HepG2 (cell line): ENCODE data around the gene ATP6V0E1. TPM values are rescaled to one million over a fixed set of nuclear protein-coding genes. Genes with fewer than 3 reads are reported as not detected.

Experiments used
- ARID2 ChIP-seq: sonication (generic); formaldehyde crosslinking; IDR thresholded peaks from 2 replicates; pipeline ENCODE4 v1.8.1; 2022; ENCODE audit warnings: mild to moderate bottlenecking, missing genetic modification reagents, borderline replicate concordance
- CREB1 ChIP-seq, 2 experiments: fragments of 450-650 bp in 1 of 2; IDR thresholded peaks; 2 replicates each; pipeline ENCODE4 v1.6.1; 2016 to 2017; ENCODE audit warnings: control low read depth in 1 of 2, mild to moderate bottlenecking in 1 of 2, missing compliant biosample characterization in 1 of 2, missing genetic modification characterization in 1 of 2
- DR1 ChIP-seq: sonication (generic); formaldehyde crosslinking; IDR thresholded peaks from 2 replicates; pipeline ENCODE4 v1.8.0; 2021; ENCODE audit warnings: mild to moderate bottlenecking, missing genetic modification reagents, inconsistent platforms
- FOSL2 ChIP-seq: sonication (generic); formaldehyde crosslinking; IDR thresholded peaks from 2 replicates; pipeline ENCODE4 v1.4.0; 2020; ENCODE audit warnings: missing genetic modification reagents
- FOXA3 ChIP-seq: IDR thresholded peaks from 2 replicates; pipeline ENCODE4 v1.6.1; 2016; ENCODE audit warnings: missing genetic modification reagents, missing compliant biosample characterization
- FOXK1 ChIP-seq: sonication (generic); formaldehyde crosslinking; IDR thresholded peaks from 2 replicates; pipeline ENCODE4 v1.4.0; 2020; ENCODE audit warnings: low read depth, missing genetic modification reagents, borderline replicate concordance
- GATAD1 ChIP-seq: IDR thresholded peaks from 2 replicates; pipeline ENCODE4 v1.6.1; 2016; ENCODE audit warnings: missing genetic modification reagents, missing compliant biosample characterization
- GATAD2A ChIP-seq: IDR thresholded peaks from 2 replicates; pipeline ENCODE4 v1.6.1; 2016
- KAT8 ChIP-seq: IDR thresholded peaks from 2 replicates; pipeline ENCODE4 v1.6.1; 2016; ENCODE audit warnings: missing genetic modification reagents, missing compliant biosample characterization
- MAFF ChIP-seq: IDR thresholded peaks from 2 replicates; pipeline ENCODE4 v1.6.1; 2011; ENCODE audit warnings: low read depth, low read length, improper control_type of control experiment
- POGZ ChIP-seq: sonication (generic); formaldehyde crosslinking; IDR thresholded peaks from 2 replicates; pipeline ENCODE4 v1.4.0; 2020; ENCODE audit warnings: mild to moderate bottlenecking, missing genetic modification reagents
- SOX5 ChIP-seq: IDR thresholded peaks from 2 replicates; pipeline ENCODE4 v1.6.1; 2016; ENCODE audit warnings: borderline replicate concordance
- SOX6 ChIP-seq, 2 experiments: fragments of 450-650 bp in 1 of 2; sonication (generic) in 1 of 2; formaldehyde crosslinking in 1 of 2; IDR thresholded peaks; 2 replicates each; pipeline versions ENCODE4 v1.4.0 to v1.6.1; 2017 to 2020; ENCODE audit warnings: antibody characterized with exemption in 1 of 2, mild to moderate bottlenecking in 1 of 2, missing genetic modification reagents in 1 of 2
- TBX2 ChIP-seq: sonication (generic); formaldehyde crosslinking; IDR thresholded peaks from 2 replicates; pipeline ENCODE4 v1.5.0; 2020; ENCODE audit warnings: missing genetic modification reagents, mild to moderate bottlenecking, borderline replicate concordance
- YEATS2 ChIP-seq: sonication (generic); formaldehyde crosslinking; IDR thresholded peaks from 2 replicates; pipeline ENCODE4 v1.4.0; 2020; ENCODE audit warnings: missing genetic modification reagents, borderline replicate concordance
- ZBTB1 ChIP-seq: sonication (generic); formaldehyde crosslinking; IDR thresholded peaks from 2 replicates; pipeline ENCODE4 v1.4.0; 2020; ENCODE audit warnings: missing genetic modification reagents, borderline replicate concordance
- ZMYM3 ChIP-seq: sonication (generic); formaldehyde crosslinking; IDR thresholded peaks from 2 replicates; pipeline ENCODE4 v1.5.1; 2020; ENCODE audit warnings: mild to moderate bottlenecking, missing genetic modification reagents
- ZNF234 ChIP-seq: sonication (generic); formaldehyde crosslinking; conservative IDR thresholded peaks from 2 replicates; pipeline ENCODE4 v1.5.1; 2020; ENCODE audit warnings: mild to moderate bottlenecking, missing genetic modification reagents
- ZNF720 ChIP-seq: sonication (generic); formaldehyde crosslinking; IDR thresholded peaks from 2 replicates; pipeline ENCODE4 v1.4.0; 2020; ENCODE audit warnings: missing genetic modification reagents
- ZNF737 ChIP-seq: sonication (generic); formaldehyde crosslinking; IDR thresholded peaks from 2 replicates; pipeline ENCODE4 v1.5.0; 2020; ENCODE audit warnings: missing genetic modification reagents, mild to moderate bottlenecking, borderline replicate concordance
- ZNF792 ChIP-seq: IDR thresholded peaks from 2 replicates; pipeline ENCODE4 v1.6.1; 2016
- polyA plus RNA-seq, 8 experiments: library from polyadenylated mRNA; depleted of rRNA in 3 of 8; stranded (reverse) in 7 of 8; unstranded in 1 of 8; fragments of >200 nt; fragmentation: Illumina TruSeq in 4 of 8; extraction: Trizol in 4 of 8; gene quantifications; 2 replicates each; pipeline versions ENCODE4 v1.2.1 to v1.2.3, GENCODE V29; 2011 to 2016; ENCODE audit warnings: low read depth in 4 of 8, missing spikeins in 1 of 8, mixed read lengths in 1 of 8; ENCODE audit not compliant: insufficient read depth in 1 of 8
- total RNA-seq, 5 experiments: library from RNA; depleted of rRNA; stranded (reverse); fragments of >200 nt; fragmentation: Illumina TruSeq; extraction: Trizol; gene quantifications; 2 replicates each; pipeline ENCODE4 v1.2.3, GENCODE V29; 2016; ENCODE audit warnings: low read depth in 1 of 5
- TF ChIP-seq, protein P1 (sequence below): sonication (generic); formaldehyde crosslinking; IDR thresholded peaks from 2 replicates; pipeline ENCODE4 v1.9.0; 2022; ENCODE audit warnings: low read depth, missing genetic modification reagents
- TF ChIP-seq, protein P2 (sequence below): IDR thresholded peaks from 2 replicates; pipeline ENCODE4 v1.6.1; 2016
- TF ChIP-seq, protein P3 (sequence below): sonication (generic); formaldehyde crosslinking; IDR thresholded peaks from 2 replicates; pipeline ENCODE4 v1.4.0; 2020; ENCODE audit warnings: mild to moderate bottlenecking, missing genetic modification reagents
- TF ChIP-seq, protein P4 (sequence below): sonication (generic); formaldehyde crosslinking; IDR thresholded peaks from 2 replicates; pipeline ENCODE4 v1.4.0; 2020; ENCODE audit warnings: missing genetic modification reagents, mild to moderate bottlenecking, borderline replicate concordance

ATP6V0E1 gene
- total and polyA plus RNA-seq, 2 of the 13 experiments (the other 11 are each of a cell fraction or from before 2014, with no cell fraction given), result 143 to 215 TPM

DNA sequence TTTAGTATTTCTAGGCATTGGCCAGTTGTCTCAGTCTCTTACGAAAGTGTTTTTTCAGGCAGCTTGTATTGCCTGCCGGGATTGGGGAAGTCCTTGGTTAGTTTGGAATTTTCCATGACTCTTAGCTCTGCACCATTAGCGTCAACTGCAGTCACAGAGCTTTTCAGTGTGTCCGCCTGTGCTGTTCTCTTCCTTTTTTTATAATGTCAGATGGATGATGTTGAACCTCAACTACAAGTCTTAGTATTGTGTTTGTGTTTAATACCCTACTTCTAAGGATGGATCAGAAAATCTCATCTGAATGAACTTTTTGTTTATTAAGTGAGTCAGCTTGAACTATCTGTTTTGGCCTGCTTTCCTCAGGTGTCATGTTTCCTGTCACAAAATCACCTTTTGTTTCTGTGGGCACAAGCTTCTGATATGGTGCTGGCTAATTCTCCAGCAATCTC lies 33.1 kb downstream of the ATP6V0E1 start (continued):
- TF ChIP-seq ZNF737 (CRISPR knock-in tag) (no peak), MAFF (no peak), ZNF234 (no peak), SOX5 (CRISPR knock-in tag) (peak; percentile 68; the same call in 1 of the 2 replicates), POGZ (peak; percentile 23; the same call in 1 of the 2 replicates), SOX6 (IDR thresholded peaks at IDR 0.05) (no peak), SOX6 (CRISPR knock-in tag; IDR thresholded peaks at IDR 0.05) (peak; percentile 74), CREB1 (IDR thresholded peaks at IDR 0.05) (no peak), CREB1 (CRISPR knock-in tag; IDR thresholded peaks at IDR 0.05) (0 out of 2 replicates have a peak, but pooled peaks have one; percentile 29), KAT8 (CRISPR knock-in tag) (peak; percentile 56; the same call in 1 of the 2 replicates), GATAD2A (CRISPR knock-in tag) (0 out of 2 replicates have a peak, but pooled peaks have one; percentile 57), ZMYM3 (CRISPR knock-in tag) (no peak), FOXA3 (CRISPR knock-in tag) (peak; percentile 43), FOXK1 (peak; percentile 27; the same call in 1 of the 2 replicates), ARID2 (no peak), DR1 (CRISPR knock-in tag) (no peak), ZNF720 (no peak), YEATS2 (CRISPR knock-in tag) (peak; percentile 23; the same call in 1 of the 2 replicates), GATAD1 (CRISPR knock-in tag) (0 out of 2 replicates have a peak, but pooled peaks have one; percentile 13), FOSL2 (CRISPR knock-in tag) (peak; percentile 80), ZNF792 (CRISPR knock-in tag) (no peak), TBX2 (CRISPR knock-in tag) (peak; percentile 49; the same call in 1 of the 2 replicates), ZBTB1 (CRISPR knock-in tag) (no peak)
- TF ChIP-seq, protein P1, sequence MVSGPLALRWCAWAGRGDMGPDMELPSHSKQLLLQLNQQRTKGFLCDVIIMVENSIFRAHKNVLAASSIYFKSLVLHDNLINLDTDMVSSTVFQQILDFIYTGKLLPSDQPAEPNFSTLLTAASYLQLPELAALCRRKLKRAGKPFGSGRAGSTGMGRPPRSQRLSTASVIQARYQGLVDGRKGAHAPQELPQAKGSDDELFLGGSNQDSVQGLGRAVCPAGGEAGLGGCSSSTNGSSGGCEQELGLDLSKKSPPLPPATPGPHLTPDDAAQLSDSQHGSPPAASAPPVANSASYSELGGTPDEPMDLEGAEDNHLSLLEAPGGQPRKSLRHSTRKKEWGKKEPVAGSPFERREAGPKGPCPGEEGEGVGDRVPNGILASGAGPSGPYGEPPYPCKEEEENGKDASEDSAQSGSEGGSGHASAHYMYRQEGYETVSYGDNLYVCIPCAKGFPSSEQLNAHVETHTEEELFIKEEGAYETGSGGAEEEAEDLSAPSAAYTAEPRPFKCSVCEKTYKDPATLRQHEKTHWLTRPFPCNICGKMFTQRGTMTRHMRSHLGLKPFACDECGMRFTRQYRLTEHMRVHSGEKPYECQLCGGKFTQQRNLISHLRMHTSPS (CRISPR knock-in tag), result no peak
- TF ChIP-seq, protein P2, sequence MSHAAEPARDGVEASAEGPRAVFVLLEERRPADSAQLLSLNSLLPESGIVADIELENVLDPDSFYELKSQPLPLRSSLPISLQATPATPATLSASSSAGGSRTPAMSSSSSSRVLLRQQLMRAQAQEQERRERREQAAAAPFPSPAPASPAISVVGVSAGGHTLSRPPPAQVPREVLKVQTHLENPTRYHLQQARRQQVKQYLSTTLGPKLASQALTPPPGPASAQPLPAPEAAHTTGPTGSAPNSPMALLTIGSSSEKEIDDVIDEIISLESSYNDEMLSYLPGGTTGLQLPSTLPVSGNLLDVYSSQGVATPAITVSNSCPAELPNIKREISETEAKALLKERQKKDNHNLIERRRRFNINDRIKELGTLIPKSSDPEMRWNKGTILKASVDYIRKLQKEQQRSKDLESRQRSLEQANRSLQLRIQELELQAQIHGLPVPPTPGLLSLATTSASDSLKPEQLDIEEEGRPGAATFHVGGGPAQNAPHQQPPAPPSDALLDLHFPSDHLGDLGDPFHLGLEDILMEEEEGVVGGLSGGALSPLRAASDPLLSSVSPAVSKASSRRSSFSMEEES (CRISPR knock-in tag), result 0 out of 2 replicates have a peak, but pooled peaks have one; percentile 20
- TF ChIP-seq, protein P3, sequence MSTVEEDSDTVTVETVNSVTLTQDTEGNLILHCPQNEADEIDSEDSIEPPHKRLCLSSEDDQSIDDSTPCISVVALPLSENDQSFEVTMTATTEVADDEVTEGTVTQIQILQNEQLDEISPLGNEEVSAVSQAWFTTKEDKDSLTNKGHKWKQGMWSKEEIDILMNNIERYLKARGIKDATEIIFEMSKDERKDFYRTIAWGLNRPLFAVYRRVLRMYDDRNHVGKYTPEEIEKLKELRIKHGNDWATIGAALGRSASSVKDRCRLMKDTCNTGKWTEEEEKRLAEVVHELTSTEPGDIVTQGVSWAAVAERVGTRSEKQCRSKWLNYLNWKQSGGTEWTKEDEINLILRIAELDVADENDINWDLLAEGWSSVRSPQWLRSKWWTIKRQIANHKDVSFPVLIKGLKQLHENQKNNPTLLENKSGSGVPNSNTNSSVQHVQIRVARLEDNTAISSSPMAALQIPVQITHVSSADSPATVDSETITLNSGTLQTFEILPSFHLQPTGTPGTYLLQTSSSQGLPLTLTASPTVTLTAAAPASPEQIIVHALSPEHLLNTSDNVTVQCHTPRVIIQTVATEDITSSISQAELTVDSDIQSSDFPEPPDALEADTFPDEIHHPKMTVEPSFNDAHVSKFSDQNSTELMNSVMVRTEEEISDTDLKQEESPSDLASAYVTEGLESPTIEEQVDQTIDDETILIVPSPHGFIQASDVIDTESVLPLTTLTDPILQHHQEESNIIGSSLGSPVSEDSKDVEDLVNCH (CRISPR knock-in tag), result no peak
- TF ChIP-seq, protein P4, sequence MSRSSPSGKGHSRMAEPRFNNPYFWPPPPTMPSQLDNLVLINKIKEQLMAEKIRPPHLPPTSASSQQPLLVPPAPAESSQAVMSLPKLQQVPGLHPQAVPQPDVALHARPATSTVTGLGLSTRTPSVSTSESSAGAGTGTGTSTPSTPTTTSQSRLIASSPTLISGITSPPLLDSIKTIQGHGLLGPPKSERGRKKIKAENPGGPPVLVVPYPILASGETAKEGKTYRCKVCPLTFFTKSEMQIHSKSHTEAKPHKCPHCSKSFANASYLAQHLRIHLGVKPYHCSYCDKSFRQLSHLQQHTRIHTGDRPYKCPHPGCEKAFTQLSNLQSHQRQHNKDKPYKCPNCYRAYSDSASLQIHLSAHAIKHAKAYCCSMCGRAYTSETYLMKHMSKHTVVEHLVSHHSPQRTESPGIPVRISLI (CRISPR knock-in tag), result 0 out of 2 replicates have a peak, but pooled peaks have one; percentile 11
